ENCODE data around the gene CNOT1.

The CNOT1 gene

GRCh38 chr16:58515871-58516767 is 113.5 kb downstream of the CNOT1 start:
- peak; percentile 26 for DNase-seq

GRCh38 chr16:58515125-58515870 is 114.3 kb downstream of the CNOT1 start, which contains the start of gene SETD6:
Gene SETD6 (plus strand): TSS chr16:58515517. CDS start chr16:58515538, 21 bp downstream.
- peak; percentile 64 for DNase-seq

GRCh38 chr16:58513874-58514273 is 115.8 kb downstream of the CNOT1 start:
- DNase-seq, result no peak

- peak; percentile 24 for DNase-seq
Observed at GRCh38 chr16:58511933-58512815, 117.5 kb downstream of the CNOT1 start.

GRCh38 chr16:58510776-58511628 is 118.6 kb downstream of the CNOT1 start:
- no peak for DNase-seq

- no peak for DNase-seq
Observed at GRCh38 chr16:58510097-58510775, 119.4 kb downstream of the CNOT1 start.

- DNase-seq, result no peak
Observed at GRCh38 chr16:58509256-58510096, 120.2 kb downstream of the CNOT1 start.

- no peak for DNase-seq
Observed at GRCh38 chr16:58508671-58509251, 120.9 kb downstream of the CNOT1 start.

GRCh38 chr16:58507963-58508670 is 121.5 kb downstream of the CNOT1 start:
- no peak for DNase-seq

- no peak for DNase-seq
Observed at GRCh38 chr16:58507195-58507962, 122.2 kb downstream of the CNOT1 start.

- DNase-seq, result no peak
Observed at GRCh38 chr16:58506241-58507194, 123.1 kb downstream of the CNOT1 start.

- no peak for DNase-seq
Observed at GRCh38 chr16:58503863-58504688, 125.5 kb downstream of the CNOT1 start.

- no peak for DNase-seq
Observed at GRCh38 chr16:58503166-58503862, 126.3 kb downstream of the CNOT1 start.

GRCh38 chr16:58502217-58502921 is 127.3 kb downstream of the CNOT1 start:
- no peak for DNase-seq
